BE2C (cell line): ENCODE results near the gene CNOT1.

ENCODE experiments used
- DNase-seq: peaks from one replicate; pipeline ENCODE4 v3.0.0-alpha.2; 2020
- H3K27me3 ChIP-seq: fragments of 250-450 bp; sonication (Bioruptor Pico); 2 replicates; pipeline ENCODE4 v1.5.1; 2020; ENCODE audit warnings: mild to moderate bottlenecking
- H3K36me3 ChIP-seq: fragments of 250-450 bp; sonication (Bioruptor Pico); 2 replicates; pipeline ENCODE4 v1.5.1; 2020; ENCODE audit warnings: mild to moderate bottlenecking
- H3K4me1 ChIP-seq: fragments of 250-450 bp; sonication (Bioruptor Pico); 2 replicates; pipeline ENCODE4 v1.5.1; 2020
- H3K4me3 ChIP-seq: 2 replicates; pipeline ENCODE4 v1.5.1; 2011; ENCODE audit warnings: low read depth, low read length
- H3K9me3 ChIP-seq: fragments of 250-450 bp; sonication (Bioruptor Pico); 2 replicates; pipeline ENCODE4 v1.5.1; 2020
- CTCF ChIP-seq: IDR thresholded peaks from 2 replicates; pipeline ENCODE4 v1.5.1; 2012; ENCODE audit warnings: mild to moderate bottlenecking, low read depth, low read length

CNOT1 gene

DNA sequence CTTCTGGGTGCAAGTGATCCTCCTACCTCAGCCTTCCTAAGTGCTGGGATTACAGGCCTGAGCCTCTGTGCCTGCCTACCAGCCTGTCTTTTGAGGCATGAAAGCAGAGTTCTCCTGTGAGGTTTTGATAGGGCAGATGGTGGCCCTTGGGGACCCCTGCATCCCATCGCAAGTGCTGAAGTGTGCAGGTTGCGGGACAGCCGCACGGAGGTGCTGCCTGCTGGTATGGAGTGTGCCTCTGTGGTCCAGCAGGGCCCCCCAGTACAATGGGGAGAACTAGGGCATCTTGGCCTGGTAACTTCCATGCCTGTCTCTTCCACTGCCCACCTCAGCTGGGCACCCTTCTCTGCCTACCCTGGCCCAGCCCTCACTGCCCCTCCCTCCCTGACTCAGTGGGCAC lies 139.6 kb downstream of the CNOT1 start:
- Histone ChIP-seq H3K27me3 (no peaks in the 10 kb centered on the region), H3K36me3 (no peaks in the 10 kb centered on the region), H3K9me3 (no peaks in the 10 kb centered on the region), H3K4me1 (peaks cover 21% of the 10 kb centered on the region), H3K4me3 (no peak overlapping the region)
- DNase-seq = no peak
- no peak for TF ChIP-seq CTCF

DNA sequence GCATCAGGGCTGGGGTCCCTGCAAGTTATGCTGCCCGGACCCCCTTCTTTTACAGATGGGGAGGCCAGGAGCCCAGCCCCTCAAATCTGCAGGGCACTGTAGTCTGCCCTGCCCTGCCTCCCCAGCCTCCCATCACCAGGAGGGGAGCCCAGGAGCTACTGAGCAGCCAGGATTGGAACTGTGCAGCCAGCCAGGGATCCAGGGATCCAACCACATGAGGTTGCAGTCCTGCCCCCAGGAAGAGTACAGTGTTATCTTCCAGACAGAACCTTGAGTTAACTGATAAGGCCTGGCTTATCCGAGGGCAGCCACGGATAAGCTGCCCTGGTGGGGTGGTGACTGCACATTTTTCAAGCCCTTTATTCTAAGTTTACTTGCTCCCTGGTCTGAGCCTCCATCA lies 141.1 kb downstream of the CNOT1 start:
- TF ChIP-seq CTCF = 0 out of 2 replicates have a peak, but pooled peaks have one; percentile 14
- no peak for DNase-seq
- Histone ChIP-seq H3K4me3 (no peak overlapping the region), H3K9me3 (no peaks in the 10 kb centered on the region), H3K27me3 (no peaks in the 10 kb centered on the region), H3K4me1 (peaks cover 18% of the 10 kb centered on the region), H3K36me3 (no peaks in the 10 kb centered on the region)

DNA sequence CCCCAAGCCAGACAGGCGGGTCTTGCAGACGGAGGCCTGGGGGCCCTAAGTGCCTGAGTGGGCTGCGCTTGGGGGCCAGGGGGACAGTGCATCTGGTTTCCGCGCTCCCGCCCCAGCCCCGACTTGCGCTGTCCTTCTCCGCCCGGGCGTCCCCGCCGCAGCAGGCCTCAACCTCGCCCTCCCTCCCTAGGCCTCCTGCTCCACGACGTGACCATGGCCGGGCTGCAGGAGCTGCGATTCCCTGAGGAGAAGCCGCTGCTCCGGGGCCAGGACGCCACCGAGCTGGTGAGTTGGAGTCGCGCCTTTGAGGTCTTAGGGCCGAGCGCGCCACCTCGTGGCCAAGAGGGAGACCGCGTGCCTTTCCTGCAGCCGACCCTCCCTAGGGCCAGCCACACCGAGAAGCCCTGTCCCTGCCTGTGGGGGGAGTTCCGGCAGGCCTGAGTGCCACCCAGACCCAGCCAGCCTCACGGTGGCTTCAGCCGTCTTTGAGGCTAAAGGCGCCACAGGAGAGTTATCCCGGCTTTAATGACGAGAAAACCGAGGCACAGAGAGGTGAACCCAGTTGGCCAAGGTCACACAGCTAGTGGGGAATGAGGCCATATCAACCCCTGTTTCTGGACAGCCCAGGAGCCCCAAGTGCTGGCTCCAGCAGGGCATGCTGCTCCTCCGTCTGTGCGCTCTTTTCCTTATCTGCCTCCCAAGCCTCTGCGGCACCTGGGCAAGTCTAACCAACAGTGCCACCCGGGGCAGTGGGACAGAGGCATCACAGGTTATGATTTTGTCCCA lies 141.9 kb downstream of the CNOT1 start:
- Histone ChIP-seq H3K4me3 (no peak overlapping the region), H3K36me3 (no peaks in the 10 kb centered on the region), H3K27me3 (no peaks in the 10 kb centered on the region), H3K4me1 (peaks cover 14% of the 10 kb centered on the region), H3K9me3 (no peaks in the 10 kb centered on the region)
- peak; percentile 95 for DNase-seq
- TF ChIP-seq CTCF = peak; percentile 83

- peaks cover 15% of the 10 kb centered on the region for H3K4me1 ChIP-seq
- no peaks in the 10 kb centered on the region for H3K36me3 ChIP-seq
- no peaks in the 10 kb centered on the region for H3K9me3 ChIP-seq
- no peak for TF ChIP-seq CTCF
- no peak overlapping the region for H3K4me3 ChIP-seq
- DNase-seq = no peak
- no peaks in the 10 kb centered on the region for H3K27me3 ChIP-seq
Measured at GRCh38 chr16:58485184-58485887, 144.3 kb downstream of the CNOT1 start.

- DNase-seq = no peak
- TF ChIP-seq CTCF = no peak
- Histone ChIP-seq H3K36me3 (no peaks in the 10 kb centered on the region), H3K4me3 (no peak overlapping the region), H3K27me3 (no peaks in the 10 kb centered on the region), H3K4me1 (peaks cover 4% of the 10 kb centered on the region; the same call in 1 of the 2 replicates), H3K9me3 (no peaks in the 10 kb centered on the region)
Measured at GRCh38 chr16:58481931-58482330, 147.7 kb downstream of the CNOT1 start.
